ENCODE measurements around the gene SYDE2. TPM values are rescaled to one million over a fixed set of nuclear protein-coding genes. Genes with fewer than 3 reads are reported as not detected.
A peak's percentile ranks its signal among the peaks of the same experiment; 100 is the strongest.
"Not testable (repeated sequence)": the region's sequence is repeated elsewhere in the genome, so short reads cannot be mapped to it uniquely, and the experiment has no call there.

Gene SYDE2
- total and polyA plus RNA-seq, 4 donors: 1.9 to 48.9 (median 10.3) TPM

DNA sequence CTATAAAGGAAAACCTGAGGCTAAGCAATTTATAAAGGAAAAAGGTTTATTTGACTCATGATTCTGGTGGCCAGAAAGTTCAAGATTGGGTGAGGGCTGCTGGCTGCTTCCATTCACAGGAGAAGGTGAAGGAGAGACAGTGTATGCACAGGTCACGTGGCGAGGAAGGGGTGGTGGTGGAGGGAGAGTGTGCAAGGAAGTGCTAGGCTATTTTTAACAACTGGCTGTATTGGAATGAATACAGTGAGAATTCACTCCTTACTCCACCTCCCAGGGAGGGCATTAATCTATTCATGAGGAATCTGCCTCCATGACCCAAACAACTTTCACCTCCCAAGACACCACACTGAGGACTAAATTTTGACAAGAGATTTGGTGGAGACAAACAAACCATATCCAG, 51.0 kb downstream of the SYDE2 start:
- DNase-seq: no peak
- Histone ChIP-seq H3K27me3 (ENCODE audit: control insufficient read depth in 3 of 3, insufficient read depth in 3 of 3, low read length in 2 of 3) (no peaks in the 10 kb centered on the region), H3K4me1 (ENCODE audit: control insufficient read depth in 5 of 5, insufficient read depth in 5 of 5, low read length in 5 of 5) (peaks cover 0 to 6% (median 0%) of the 10 kb centered on the region in 5 donors), H3K9me3 (ENCODE audit: control insufficient read depth in 4 of 4, insufficient read depth in 3 of 4, low read length in 3 of 4) (no peaks in the 10 kb centered on the region), H3K27ac (ENCODE audit: low read depth in 1 of 2, low read length in 1 of 2) (peak overlapping the region in 1 of 2 donors; percentile 43), H3K4me3 (no peak overlapping the region), H3K9ac (ENCODE audit: insufficient read depth in 1 of 2, low read length in 2 of 2) (no peak overlapping the region), H3K36me3 (ENCODE audit: control insufficient read depth in 4 of 4, insufficient read depth in 4 of 4, low read length in 4 of 4) (no peaks in the 10 kb centered on the region)
- no peak for ATAC-seq (ENCODE audit: insufficient read depth, low FRiP score)
- WGBS, 2 donors: 59 to 82% methylated on average over 2 of the region's 2 CpGs
- TF ChIP-seq, protein P1, sequence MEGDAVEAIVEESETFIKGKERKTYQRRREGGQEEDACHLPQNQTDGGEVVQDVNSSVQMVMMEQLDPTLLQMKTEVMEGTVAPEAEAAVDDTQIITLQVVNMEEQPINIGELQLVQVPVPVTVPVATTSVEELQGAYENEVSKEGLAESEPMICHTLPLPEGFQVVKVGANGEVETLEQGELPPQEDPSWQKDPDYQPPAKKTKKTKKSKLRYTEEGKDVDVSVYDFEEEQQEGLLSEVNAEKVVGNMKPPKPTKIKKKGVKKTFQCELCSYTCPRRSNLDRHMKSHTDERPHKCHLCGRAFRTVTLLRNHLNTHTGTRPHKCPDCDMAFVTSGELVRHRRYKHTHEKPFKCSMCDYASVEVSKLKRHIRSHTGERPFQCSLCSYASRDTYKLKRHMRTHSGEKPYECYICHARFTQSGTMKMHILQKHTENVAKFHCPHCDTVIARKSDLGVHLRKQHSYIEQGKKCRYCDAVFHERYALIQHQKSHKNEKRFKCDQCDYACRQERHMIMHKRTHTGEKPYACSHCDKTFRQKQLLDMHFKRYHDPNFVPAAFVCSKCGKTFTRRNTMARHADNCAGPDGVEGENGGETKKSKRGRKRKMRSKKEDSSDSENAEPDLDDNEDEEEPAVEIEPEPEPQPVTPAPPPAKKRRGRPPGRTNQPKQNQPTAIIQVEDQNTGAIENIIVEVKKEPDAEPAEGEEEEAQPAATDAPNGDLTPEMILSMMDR (IDR thresholded peaks at IDR 0.05; ENCODE audit: control extremely low read depth, extremely low read depth): no peak

DNA sequence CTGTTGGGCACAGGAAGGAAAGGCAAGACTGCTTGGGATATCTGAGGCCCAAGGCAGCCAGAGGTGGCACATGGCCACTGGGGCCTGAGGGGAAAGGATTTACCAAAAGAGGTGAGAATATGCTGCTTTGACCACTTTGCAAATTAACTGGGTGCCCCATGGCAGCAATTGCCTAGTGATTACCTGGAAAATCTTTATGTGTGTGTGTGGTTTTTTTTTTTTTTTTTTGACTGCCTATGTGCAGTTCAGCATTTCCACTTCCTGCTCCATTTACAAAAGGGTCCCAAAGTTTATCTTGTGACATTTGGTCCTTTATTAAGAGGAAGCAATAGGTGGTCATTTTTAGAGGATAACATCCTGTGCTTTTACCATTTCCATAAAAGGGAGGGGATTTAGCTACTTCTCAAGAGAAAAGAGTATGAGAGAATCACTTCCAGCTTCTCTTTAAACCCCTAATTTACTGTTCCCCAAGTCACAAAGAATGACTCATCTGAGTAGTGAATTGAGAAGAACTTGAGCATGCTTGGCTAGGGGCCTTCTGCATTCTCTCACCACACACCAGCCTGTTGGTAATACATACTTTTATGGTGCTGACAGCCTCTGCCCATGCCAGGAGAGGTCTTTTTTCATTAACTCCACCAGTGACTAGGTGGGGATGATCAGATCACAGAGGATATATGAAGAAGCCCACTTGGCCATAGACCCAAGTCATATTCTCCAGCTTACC, 52.1 kb downstream of the SYDE2 start:
- Histone ChIP-seq H3K36me3 (ENCODE audit: control insufficient read depth in 4 of 4, insufficient read depth in 4 of 4, low read length in 4 of 4) (no peaks in the 10 kb centered on the region), H3K4me1 (ENCODE audit: control insufficient read depth in 5 of 5, insufficient read depth in 5 of 5, low read length in 5 of 5) (peaks cover 0 to 6% (median 0%) of the 10 kb centered on the region in 5 donors), H3K27ac (ENCODE audit: low read depth in 1 of 2, low read length in 1 of 2) (peak overlapping the region in 1 of 2 donors; percentile 43), H3K27me3 (ENCODE audit: control insufficient read depth in 3 of 3, insufficient read depth in 3 of 3, low read length in 2 of 3) (no peaks in the 10 kb centered on the region), H3K4me3 (no peak overlapping the region), H3K9ac (ENCODE audit: insufficient read depth in 1 of 2, low read length in 2 of 2) (no peak overlapping the region), H3K9me3 (ENCODE audit: control insufficient read depth in 4 of 4, insufficient read depth in 3 of 4, low read length in 3 of 4) (no peaks in the 10 kb centered on the region)
- ATAC-seq (ENCODE audit: insufficient read depth, low FRiP score) (no peak), DNase-seq (no peak)
- TF ChIP-seq, protein P1 (IDR thresholded peaks at IDR 0.05; ENCODE audit: control extremely low read depth, extremely low read depth): no peak

DNA sequence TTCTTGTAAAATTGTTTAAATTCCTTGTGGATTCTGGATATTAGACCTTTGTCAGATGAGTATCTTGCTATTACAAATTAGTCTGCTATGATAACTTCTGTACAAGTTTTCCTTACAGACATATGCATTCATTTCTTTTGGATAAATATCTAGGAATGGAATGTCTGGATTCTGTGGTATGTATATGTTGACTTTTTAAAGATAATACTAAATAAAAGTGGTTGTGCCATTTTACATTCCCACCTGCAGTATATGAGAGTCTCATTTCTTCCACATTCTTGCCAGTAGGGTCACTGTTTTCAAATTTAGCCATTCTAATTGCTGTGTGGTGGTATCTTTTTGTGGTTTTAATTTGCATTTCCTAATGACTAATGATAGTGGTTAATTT, 53.9 kb downstream of the SYDE2 start:
- Histone ChIP-seq H3K27ac (ENCODE audit: low read depth in 1 of 2, low read length in 1 of 2) (no peak overlapping the region), H3K4me1 (ENCODE audit: control insufficient read depth in 5 of 5, insufficient read depth in 5 of 5, low read length in 5 of 5) (peaks cover 0 to 6% (median 0%) of the 10 kb centered on the region in 5 donors), H3K27me3 (ENCODE audit: control insufficient read depth in 3 of 3, insufficient read depth in 3 of 3, low read length in 2 of 3) (no peaks in the 10 kb centered on the region), H3K9ac (ENCODE audit: insufficient read depth in 1 of 2, low read length in 2 of 2) (no peak overlapping the region), H3K36me3 (ENCODE audit: control insufficient read depth in 4 of 4, insufficient read depth in 4 of 4, low read length in 4 of 4) (no peaks in the 10 kb centered on the region), H3K4me3 (no peak overlapping the region), H3K9me3 (ENCODE audit: control insufficient read depth in 4 of 4, insufficient read depth in 3 of 4, low read length in 3 of 4) (no peaks in the 10 kb centered on the region)
- TF ChIP-seq, protein P1 (IDR thresholded peaks at IDR 0.05; ENCODE audit: control extremely low read depth, extremely low read depth): no peak
- ATAC-seq (ENCODE audit: insufficient read depth, low FRiP score) (no peak), DNase-seq (no peak)

DNA sequence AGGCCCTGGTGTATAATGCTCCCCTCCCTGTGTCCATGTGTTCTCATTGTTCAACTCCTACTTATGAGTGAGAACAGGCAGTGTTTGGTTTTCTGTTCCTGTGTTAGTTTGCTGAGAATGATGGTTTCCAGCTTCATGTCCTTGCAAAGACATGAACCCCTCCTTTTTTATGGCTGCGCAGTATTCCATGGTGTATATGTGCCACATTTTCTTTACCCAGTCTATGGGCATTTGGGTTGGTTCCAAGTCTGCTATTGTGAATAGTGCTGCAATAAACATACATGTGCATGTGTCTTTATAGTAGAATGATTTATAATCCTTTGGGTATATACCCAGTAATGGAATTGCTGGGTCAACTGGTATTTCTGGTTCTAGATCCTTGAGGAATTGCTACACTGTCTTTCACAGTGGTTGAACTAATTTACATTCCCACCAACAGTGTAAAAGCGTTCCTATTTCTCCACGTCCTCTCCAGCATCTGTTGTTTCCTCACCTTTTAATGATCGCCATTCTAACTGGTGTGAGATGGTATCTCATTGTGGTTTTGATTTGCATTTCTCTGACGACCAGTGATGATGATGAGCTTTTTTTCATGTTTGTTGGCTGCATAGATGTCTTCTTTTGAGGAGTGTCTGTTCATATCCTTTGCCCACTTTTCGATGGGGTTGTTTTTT, 54.4 kb downstream of the SYDE2 start:
- DNase-seq; H3K9me3 ChIP-seq (ENCODE audit: control insufficient read depth in 4 of 4, insufficient read depth in 3 of 4, low read length in 3 of 4); H3K27me3 ChIP-seq (ENCODE audit: control insufficient read depth in 3 of 3, insufficient read depth in 3 of 3, low read length in 2 of 3); ATAC-seq (ENCODE audit: insufficient read depth, low FRiP score); H3K36me3 ChIP-seq (ENCODE audit: control insufficient read depth in 4 of 4, insufficient read depth in 4 of 4, low read length in 4 of 4); H3K4me3 ChIP-seq; H3K4me1 ChIP-seq (ENCODE audit: control insufficient read depth in 5 of 5, insufficient read depth in 5 of 5, low read length in 5 of 5); H3K27ac ChIP-seq (ENCODE audit: low read depth in 1 of 2, low read length in 1 of 2); H3K9ac ChIP-seq (ENCODE audit: insufficient read depth in 1 of 2, low read length in 2 of 2): not testable (repeated sequence)
- WGBS, 2 donors: 79% methylated on average over 6 of the region's 6 CpGs
